Measurements from ENCODE around the gene GMDS.

GMDS gene

GRCh38 chr6:1599469-1599868 lies 645.9 kb downstream of the GMDS start:
- in situ Hi-C loops (cut with MboI; ENCODE audit: low sequenced_read_pairs), result no loop called here

- in situ Hi-C loops (cut with MboI; ENCODE audit: low sequenced_read_pairs), result no loop called here
Measured at GRCh38 chr6:1598886-1599285, 646.5 kb downstream of the GMDS start.

- in situ Hi-C loops (cut with MboI; ENCODE audit: low sequenced_read_pairs), result no loop called here
Measured at GRCh38 chr6:1598433-1598832, 647.0 kb downstream of the GMDS start.

GRCh38 chr6:1597924-1598323 lies 647.5 kb downstream of the GMDS start:
- in situ Hi-C loops (cut with MboI; ENCODE audit: low sequenced_read_pairs), result no loop called here

- in situ Hi-C loops (cut with MboI; ENCODE audit: low sequenced_read_pairs), result no loop called here
Measured at GRCh38 chr6:1597121-1597744, 648.2 kb downstream of the GMDS start.

GRCh38 chr6:1596088-1596852 lies 649.1 kb downstream of the GMDS start:
- in situ Hi-C loops (cut with MboI; ENCODE audit: low sequenced_read_pairs), result no loop called here

- in situ Hi-C loops (cut with MboI; ENCODE audit: low sequenced_read_pairs), result no loop called here
Measured at GRCh38 chr6:1595271-1596087, 649.9 kb downstream of the GMDS start.

- in situ Hi-C loops (cut with MboI; ENCODE audit: low sequenced_read_pairs), result no loop called here
Measured at GRCh38 chr6:1594445-1595200, 650.8 kb downstream of the GMDS start.

- in situ Hi-C loops (cut with MboI; ENCODE audit: low sequenced_read_pairs), result no loop called here
Measured at GRCh38 chr6:1593958-1594314, 651.5 kb downstream of the GMDS start.

GRCh38 chr6:1593286-1593957 lies 652.0 kb downstream of the GMDS start:
- in situ Hi-C loops (cut with MboI; ENCODE audit: low sequenced_read_pairs), result no loop called here

- in situ Hi-C loops (cut with MboI; ENCODE audit: low sequenced_read_pairs), result no loop called here
Measured at GRCh38 chr6:1592852-1593251, 652.6 kb downstream of the GMDS start.

- in situ Hi-C loops (cut with MboI; ENCODE audit: low sequenced_read_pairs), result no loop called here
Measured at GRCh38 chr6:1591926-1592325, 653.5 kb downstream of the GMDS start.

- in situ Hi-C loops (cut with MboI; ENCODE audit: low sequenced_read_pairs), result no loop called here
Measured at GRCh38 chr6:1591243-1591642, 654.2 kb downstream of the GMDS start.

GRCh38 chr6:1590580-1590979 lies 654.8 kb downstream of the GMDS start:
- in situ Hi-C loops (cut with MboI; ENCODE audit: low sequenced_read_pairs), result no loop called here

GRCh38 chr6:1589208-1589607 lies 656.2 kb downstream of the GMDS start:
- in situ Hi-C loops (cut with MboI; ENCODE audit: low sequenced_read_pairs), result no loop called here

GRCh38 chr6:1587977-1588376 lies 657.4 kb downstream of the GMDS start:
- in situ Hi-C loops (cut with MboI; ENCODE audit: low sequenced_read_pairs), result no loop called here

- in situ Hi-C loops (cut with MboI; ENCODE audit: low sequenced_read_pairs), result no loop called here
Measured at GRCh38 chr6:1587546-1587945, 657.9 kb downstream of the GMDS start.

GRCh38 chr6:1586861-1587450 lies 658.4 kb downstream of the GMDS start:
- in situ Hi-C loops (cut with MboI; ENCODE audit: low sequenced_read_pairs), result no loop called here

- in situ Hi-C loops (cut with MboI; ENCODE audit: low sequenced_read_pairs), result no loop called here
Measured at GRCh38 chr6:1586256-1586655, 659.1 kb downstream of the GMDS start.

GRCh38 chr6:1585669-1586049 lies 659.7 kb downstream of the GMDS start:
- in situ Hi-C loops (cut with MboI; ENCODE audit: low sequenced_read_pairs), result no loop called here
